ENCODE results near the gene RERE.

- no peak for TF ChIP-seq MYC (IDR thresholded peaks at IDR 0.05; ENCODE audit: low read depth, low read length)
- no peak for TF ChIP-seq POLR2AphosphoS5 (IDR thresholded peaks at IDR 0.05; ENCODE audit: insufficient read depth, low read depth, low read length)
- TF ChIP-seq, protein P1, sequence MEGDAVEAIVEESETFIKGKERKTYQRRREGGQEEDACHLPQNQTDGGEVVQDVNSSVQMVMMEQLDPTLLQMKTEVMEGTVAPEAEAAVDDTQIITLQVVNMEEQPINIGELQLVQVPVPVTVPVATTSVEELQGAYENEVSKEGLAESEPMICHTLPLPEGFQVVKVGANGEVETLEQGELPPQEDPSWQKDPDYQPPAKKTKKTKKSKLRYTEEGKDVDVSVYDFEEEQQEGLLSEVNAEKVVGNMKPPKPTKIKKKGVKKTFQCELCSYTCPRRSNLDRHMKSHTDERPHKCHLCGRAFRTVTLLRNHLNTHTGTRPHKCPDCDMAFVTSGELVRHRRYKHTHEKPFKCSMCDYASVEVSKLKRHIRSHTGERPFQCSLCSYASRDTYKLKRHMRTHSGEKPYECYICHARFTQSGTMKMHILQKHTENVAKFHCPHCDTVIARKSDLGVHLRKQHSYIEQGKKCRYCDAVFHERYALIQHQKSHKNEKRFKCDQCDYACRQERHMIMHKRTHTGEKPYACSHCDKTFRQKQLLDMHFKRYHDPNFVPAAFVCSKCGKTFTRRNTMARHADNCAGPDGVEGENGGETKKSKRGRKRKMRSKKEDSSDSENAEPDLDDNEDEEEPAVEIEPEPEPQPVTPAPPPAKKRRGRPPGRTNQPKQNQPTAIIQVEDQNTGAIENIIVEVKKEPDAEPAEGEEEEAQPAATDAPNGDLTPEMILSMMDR (IDR thresholded peaks at IDR 0.05; ENCODE audit: extremely low read depth in 1 of 2, insufficient read depth in 1 of 2, low read depth in 1 of 2, low read length in 2 of 2), result no peak
- TF ChIP-seq EZH2 (IDR thresholded peaks at IDR 0.05; ENCODE audit: borderline replicate concordance, low read depth, low read length, severe bottlenecking), result no peak
These were observed 27.0 kb downstream of the RERE start for GRCh38 chr1:8790478-8790877.
